Osteocyte (in vitro differentiated cells): ENCODE data around the gene NCBP2L. TPM values are rescaled to one million over a fixed set of nuclear protein-coding genes. Genes with fewer than 3 reads are reported as not detected.

Experiments
- DNase-seq: peaks from one replicate; pipeline ENCODE4 v3.0.0; 2021; ENCODE audit warnings: mixed read lengths; ENCODE audit not compliant: unreplicated experiment; ENCODE audit errors: extremely low spot score
- H3K27ac Mint-ChIP-seq: one replicate; pipeline ENCODE4 v1.8.0; 2021; ENCODE audit warnings: mild to moderate bottlenecking, mixed read lengths; ENCODE audit not compliant: unreplicated experiment
- H3K27me3 Mint-ChIP-seq: one replicate; pipeline ENCODE4 v1.8.0; 2021; ENCODE audit warnings: mixed read lengths; ENCODE audit not compliant: unreplicated experiment
- H3K36me3 Mint-ChIP-seq: one replicate; pipeline ENCODE4 v1.8.0; 2021; ENCODE audit warnings: mixed read lengths; ENCODE audit not compliant: unreplicated experiment
- H3K4me1 Mint-ChIP-seq: one replicate; pipeline ENCODE4 v1.8.0; 2021; ENCODE audit warnings: mixed read lengths; ENCODE audit not compliant: unreplicated experiment
- H3K4me3 Mint-ChIP-seq: one replicate; pipeline ENCODE4 v1.8.0; 2021; ENCODE audit warnings: mild to moderate bottlenecking, moderate library complexity, mixed read lengths; ENCODE audit not compliant: unreplicated experiment
- H3K9me3 Mint-ChIP-seq: one replicate; pipeline ENCODE4 v1.8.0; 2021; ENCODE audit warnings: mixed read lengths; ENCODE audit not compliant: unreplicated experiment
- total RNA-seq: library from RNA; stranded (reverse); gene quantifications from 2 replicates; pipeline ENCODE4 v1.2.1, GENCODE V29; 2021
- TF ChIP-seq, protein P1 (sequence below): fragments of 200-600 bp; sonication (generic); IDR thresholded peaks from 2 replicates; pipeline ENCODE4 v1.5.0; 2021; ENCODE audit warnings: antibody characterized with exemption, mild to moderate bottlenecking, moderate library complexity

NCBP2L gene
- total RNA-seq, 1 donor from 2014 or later, result not detected

DNA sequence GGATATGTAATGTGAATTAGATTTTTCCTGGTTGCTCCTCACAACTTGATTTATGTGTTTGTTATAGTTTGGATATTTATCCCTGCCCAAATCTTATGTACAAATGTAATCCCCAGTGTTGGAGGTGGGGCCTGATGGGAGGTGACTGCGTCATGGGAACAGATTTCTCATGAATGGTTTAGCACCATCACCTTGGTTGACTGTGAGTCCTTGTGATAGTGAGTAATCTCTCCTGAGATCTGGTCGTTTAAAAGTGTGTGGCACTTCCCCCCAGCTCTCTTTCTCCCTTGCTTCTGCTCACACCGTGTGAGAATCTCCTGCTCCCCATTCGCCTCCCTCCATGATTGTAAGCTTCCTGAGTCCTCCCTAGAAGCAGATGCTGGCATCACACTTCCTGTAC, 50.3 kb downstream of the NCBP2L start:
- Mint-ChIP-seq H3K27me3 (no peaks in the 10 kb centered on the region), H3K27ac (no peak overlapping the region), H3K9me3 (no peaks in the 10 kb centered on the region), H3K4me1 (peaks cover 20% of the 10 kb centered on the region), H3K4me3 (no peak overlapping the region), H3K36me3 (no peaks in the 10 kb centered on the region)
- DNase-seq, result no peak
- TF ChIP-seq, protein P1, sequence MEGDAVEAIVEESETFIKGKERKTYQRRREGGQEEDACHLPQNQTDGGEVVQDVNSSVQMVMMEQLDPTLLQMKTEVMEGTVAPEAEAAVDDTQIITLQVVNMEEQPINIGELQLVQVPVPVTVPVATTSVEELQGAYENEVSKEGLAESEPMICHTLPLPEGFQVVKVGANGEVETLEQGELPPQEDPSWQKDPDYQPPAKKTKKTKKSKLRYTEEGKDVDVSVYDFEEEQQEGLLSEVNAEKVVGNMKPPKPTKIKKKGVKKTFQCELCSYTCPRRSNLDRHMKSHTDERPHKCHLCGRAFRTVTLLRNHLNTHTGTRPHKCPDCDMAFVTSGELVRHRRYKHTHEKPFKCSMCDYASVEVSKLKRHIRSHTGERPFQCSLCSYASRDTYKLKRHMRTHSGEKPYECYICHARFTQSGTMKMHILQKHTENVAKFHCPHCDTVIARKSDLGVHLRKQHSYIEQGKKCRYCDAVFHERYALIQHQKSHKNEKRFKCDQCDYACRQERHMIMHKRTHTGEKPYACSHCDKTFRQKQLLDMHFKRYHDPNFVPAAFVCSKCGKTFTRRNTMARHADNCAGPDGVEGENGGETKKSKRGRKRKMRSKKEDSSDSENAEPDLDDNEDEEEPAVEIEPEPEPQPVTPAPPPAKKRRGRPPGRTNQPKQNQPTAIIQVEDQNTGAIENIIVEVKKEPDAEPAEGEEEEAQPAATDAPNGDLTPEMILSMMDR, result no peak

DNA sequence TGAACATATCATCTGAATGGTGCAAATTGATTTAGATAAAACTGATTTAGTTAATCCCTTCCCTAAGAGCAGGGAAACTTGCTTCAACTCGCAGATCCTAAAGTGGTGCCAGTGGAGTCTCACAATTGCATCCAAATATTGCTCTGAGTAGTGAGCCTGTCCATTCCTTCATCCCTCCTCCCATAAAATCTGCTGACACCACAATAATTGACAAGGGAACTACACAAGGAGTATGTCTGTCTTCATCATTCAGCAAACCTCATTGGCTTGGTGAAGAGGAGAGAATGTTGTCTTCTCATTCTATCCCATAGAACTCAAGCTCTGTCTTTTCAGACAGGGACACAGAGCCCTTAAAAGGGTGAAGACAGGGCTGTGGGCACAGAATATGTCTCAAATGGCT, 52.3 kb downstream of the NCBP2L start:
- Mint-ChIP-seq H3K27ac (no peak overlapping the region), H3K27me3 (no peaks in the 10 kb centered on the region), H3K4me1 (peaks cover 16% of the 10 kb centered on the region), H3K9me3 (no peaks in the 10 kb centered on the region), H3K36me3 (no peaks in the 10 kb centered on the region), H3K4me3 (no peak overlapping the region)
- no peak for DNase-seq
- TF ChIP-seq, protein P1, result no peak

DNA sequence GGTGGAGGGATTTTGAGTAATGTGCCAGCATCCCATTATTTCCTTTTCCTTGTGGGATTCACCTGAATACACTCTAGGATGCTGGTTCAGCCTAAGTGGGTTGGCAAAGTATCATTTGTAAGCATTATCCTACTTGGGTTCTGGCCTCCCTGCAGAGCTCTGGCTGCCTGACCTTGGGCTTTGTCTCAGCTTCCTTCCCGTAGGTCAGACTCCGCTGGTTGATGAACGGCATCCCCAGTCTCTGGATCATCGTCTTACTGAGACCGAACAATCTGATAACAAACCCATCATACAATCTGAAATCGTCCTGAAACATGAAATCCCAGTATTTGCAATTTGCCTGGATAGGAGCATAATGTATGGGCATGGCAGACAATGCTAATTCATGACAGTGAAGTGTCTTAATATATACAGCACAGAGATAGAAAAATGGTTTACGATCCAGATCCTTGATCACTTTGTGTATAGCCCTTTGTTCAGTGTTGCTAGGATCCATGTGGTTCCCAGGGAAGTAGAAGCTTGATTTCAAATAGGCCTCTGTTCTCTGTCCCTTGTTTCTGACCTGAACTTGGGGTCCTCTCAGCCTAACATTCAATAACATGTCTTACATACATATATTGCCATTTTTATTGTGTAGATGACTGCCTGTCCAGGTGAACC, 53.7 kb downstream of the NCBP2L start:
- no peaks in the 10 kb centered on the region for H3K9me3 Mint-ChIP-seq
- TF ChIP-seq, protein P1, result no peak

DNA sequence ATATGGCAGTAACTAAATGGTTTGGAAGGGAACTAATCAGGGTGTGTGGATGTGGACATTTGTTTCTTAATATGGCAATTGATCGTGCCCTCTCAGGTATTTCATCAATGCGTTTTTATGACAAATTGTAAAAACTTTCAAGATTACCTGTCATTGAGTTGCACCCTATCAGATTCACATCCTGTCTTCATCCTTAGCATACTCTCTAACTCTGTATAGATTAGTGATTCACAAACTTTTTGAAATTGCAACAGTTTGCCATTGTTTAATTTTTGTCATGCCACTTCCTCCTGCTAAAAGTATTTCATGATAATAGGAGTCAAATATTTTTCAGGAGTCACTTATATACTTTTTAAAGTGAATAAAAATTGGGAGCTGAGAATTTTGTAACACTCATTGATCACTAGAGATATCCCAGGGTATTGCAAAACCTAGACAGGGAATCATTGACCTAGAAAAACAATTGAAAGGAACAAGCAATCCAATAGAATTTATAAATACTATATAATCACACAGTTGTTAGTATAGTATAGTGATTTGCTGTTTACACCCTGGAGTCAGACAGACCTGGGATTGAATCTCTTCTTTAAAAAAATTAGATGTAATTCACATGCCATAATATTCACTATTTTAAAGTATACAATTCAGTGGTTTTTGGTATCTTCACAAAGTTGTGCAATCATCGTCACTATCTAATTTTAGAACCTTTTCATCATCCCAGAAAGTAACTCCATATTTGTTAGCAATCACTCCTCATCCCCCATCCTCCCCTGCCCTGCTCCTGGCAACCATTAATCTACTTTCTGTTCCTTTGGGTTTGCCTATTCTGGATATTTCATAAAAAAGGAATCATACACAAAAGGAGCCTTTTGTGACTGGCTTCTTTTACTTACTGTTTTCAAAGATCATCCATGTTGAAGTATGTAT, 57.0 kb downstream of the NCBP2L start:
- Mint-ChIP-seq H3K9me3 (no peaks in the 10 kb centered on the region), H3K27me3 (no peaks in the 10 kb centered on the region), H3K27ac (no peak overlapping the region), H3K36me3 (no peaks in the 10 kb centered on the region), H3K4me1 (no peaks in the 10 kb centered on the region), H3K4me3 (no peak overlapping the region)
- DNase-seq, result no peak
- TF ChIP-seq, protein P1, result no peak

More for the DNA sequence above, 53.7 kb downstream of the NCBP2L start:
- no peak overlapping the region for H3K27ac Mint-ChIP-seq
- no peak for DNase-seq
- no peaks in the 10 kb centered on the region for H3K27me3 Mint-ChIP-seq
- no peaks in the 10 kb centered on the region for H3K36me3 Mint-ChIP-seq
- H3K4me1 Mint-ChIP-seq, result peaks cover 12% of the 10 kb centered on the region
- H3K4me3 Mint-ChIP-seq, result no peak overlapping the region

DNA sequence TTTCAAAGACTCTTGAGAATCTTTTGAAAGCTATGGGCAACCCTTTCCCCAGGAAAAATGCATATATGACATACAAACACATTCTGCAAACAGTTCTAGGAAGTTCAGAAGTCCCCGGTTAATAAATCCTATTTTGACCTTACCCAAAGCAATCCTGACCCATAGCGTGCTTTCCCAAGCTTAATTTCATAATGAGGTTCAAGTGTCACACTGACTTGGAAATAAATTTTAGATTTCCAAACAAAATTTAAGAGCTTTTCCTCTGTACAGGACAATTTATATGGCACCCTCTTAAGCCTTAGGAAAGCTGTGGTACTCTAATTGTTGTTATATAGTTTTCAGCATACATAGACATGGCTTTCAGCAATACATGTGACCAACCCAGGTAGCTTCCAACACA, 59.4 kb downstream of the NCBP2L start:
- H3K36me3 Mint-ChIP-seq, result peaks cover 4% of the 10 kb centered on the region
- TF ChIP-seq, protein P1, result no peak
- H3K9me3 Mint-ChIP-seq, result no peaks in the 10 kb centered on the region

More for the DNA sequence above, 59.4 kb downstream of the NCBP2L start:
- no peak for DNase-seq
- Mint-ChIP-seq H3K27ac (no peak overlapping the region), H3K4me1 (no peaks in the 10 kb centered on the region), H3K4me3 (no peak overlapping the region), H3K27me3 (no peaks in the 10 kb centered on the region)
